ENCODE results near the gene PRRT3.
"Not testable (repeated sequence)": the region's sequence is repeated elsewhere in the genome, so short reads cannot be mapped to it uniquely, and the experiment has no call there.

Gene PRRT3

GRCh38 chr3:9897408-9898372 lies 54.5 kb downstream of the PRRT3 start:
- no peak for DNase-seq

- not testable (repeated sequence) for DNase-seq
Measured at GRCh38 chr3:9896755-9897407, 55.3 kb downstream of the PRRT3 start.

GRCh38 chr3:9895715-9896114 lies 56.5 kb downstream of the PRRT3 start:
- DNase-seq = not testable (repeated sequence)

Data from DMS79 treated with DMSO at 0.1 percent for 48 hours (cell line).